ENCODE data around the gene HCLS1.
"Not testable (repeated sequence)": the region's sequence is repeated elsewhere in the genome, so short reads cannot be mapped to it uniquely, and the experiment has no call there.

The HCLS1 gene, protein sequence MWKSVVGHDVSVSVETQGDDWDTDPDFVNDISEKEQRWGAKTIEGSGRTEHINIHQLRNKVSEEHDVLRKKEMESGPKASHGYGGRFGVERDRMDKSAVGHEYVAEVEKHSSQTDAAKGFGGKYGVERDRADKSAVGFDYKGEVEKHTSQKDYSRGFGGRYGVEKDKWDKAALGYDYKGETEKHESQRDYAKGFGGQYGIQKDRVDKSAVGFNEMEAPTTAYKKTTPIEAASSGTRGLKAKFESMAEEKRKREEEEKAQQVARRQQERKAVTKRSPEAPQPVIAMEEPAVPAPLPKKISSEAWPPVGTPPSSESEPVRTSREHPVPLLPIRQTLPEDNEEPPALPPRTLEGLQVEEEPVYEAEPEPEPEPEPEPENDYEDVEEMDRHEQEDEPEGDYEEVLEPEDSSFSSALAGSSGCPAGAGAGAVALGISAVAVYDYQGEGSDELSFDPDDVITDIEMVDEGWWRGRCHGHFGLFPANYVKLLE

DNA sequence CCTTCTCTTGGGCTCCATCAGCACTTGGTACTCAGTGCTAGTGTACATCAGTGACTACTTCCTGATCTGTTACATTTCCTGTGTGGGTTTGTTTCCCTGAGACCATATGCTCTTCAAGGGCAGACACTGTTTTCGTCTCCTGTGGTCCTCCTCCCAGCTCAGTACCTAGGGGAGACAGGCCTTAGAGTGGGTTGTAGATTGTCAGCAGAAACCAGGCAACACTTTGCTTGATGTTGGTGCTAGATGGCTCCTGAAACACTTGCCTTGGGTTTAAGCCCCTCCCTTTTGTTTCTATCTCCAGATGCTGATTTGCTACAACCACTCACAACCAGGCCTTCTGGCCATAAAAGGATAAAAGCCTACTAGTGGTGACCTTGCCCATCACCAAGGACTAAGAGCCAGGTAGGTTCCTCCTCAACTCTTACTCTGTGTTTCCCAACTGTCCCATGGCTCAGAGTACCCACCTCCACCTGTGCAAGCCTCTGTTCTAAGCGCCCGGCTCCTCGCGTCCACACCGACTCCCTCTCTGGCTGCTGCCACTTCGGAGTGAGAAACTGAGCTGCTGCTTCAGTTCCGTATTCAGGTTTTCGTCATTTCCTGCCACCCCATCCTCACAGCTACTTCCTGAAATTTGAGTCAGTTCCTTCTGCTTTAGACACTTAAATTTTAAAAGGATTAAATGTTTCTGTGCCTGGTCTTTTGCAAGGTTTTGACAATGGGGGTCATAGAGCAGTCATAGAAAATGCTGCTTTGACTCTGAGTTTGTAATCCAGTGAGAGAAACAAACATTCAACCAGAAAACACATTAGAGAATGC, at the start of gene HCLS1:
Gene HCLS1, minus strand, starts transcription at position 548 of the 816 bp plus-strand sequence. CDS start 2,556 bp downstream, outside the sequence.
- DNase-seq: peak; percentile 75

DNA sequence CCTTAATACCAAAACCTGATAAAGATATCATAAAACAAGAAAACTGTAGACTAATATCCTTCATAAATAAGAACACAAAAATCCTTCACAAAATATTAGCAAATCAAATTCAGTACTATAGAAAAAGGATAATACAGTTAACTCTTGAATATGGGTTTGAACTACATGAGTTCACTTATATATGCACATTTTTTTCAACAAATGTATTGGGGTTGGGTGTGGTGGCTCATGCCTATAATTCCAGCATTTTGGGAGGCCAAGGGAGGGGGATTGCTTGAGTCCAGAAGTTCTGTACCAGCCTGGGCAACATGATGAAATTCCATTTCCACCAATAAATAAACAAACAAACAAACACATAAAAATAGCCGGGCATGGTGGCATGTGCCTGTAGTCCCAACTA, 49.6 kb upstream of the HCLS1 start:
- no peak for DNase-seq

DNA sequence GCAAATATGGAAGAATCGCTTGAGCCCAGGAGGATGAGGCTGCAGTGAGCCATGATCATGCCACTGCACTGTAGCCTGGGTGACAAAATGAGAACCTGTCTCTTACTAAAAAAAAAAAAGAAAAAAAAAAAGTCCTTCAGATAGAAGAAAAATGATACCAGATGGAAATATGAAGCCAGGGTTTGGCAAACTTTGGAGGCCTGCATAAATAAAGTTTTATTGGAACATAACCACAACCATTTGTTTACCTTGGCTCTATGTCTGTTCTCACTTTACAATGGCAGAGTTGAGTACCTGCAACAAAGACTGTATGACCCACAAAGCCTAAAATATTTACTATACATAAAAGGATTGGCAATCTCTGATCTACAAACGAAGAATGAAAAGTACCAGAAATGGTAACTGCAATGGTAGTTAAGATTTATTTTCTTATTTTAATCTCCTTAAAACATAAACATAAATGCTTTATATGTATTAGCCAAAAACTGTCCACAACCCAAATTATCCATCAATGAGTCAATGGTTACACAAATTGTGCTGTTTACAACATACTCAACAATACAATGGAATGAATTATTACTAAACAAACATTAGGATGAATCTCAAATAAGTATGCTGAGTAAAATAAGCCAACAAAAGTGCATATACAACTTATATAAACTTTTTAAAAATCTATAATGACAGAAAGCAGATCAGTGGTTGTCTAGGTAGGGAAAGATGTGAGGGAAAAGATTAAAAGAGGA, 47.0 kb upstream of the HCLS1 start:
- no peak for DNase-seq

DNA sequence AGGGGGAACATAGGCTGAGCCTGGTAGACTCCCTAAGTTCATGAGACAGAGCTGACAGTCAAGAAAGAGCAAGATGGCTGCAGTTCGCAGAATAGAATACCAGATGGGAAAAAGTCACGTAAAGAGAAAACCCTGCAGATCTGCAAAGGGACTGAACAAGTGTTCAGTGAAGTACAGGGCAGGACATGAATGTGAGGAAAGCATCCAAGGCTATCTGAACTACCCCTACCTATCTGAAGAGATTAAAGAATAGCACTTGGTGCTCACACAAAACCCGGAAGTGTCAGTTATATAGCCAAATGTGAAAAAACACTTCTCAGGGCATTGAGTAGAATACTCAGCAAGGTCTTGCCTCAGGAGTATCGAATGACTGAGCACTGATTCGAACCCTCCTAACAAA, 44.8 kb upstream of the HCLS1 start:
- DNase-seq: no peak

DNA sequence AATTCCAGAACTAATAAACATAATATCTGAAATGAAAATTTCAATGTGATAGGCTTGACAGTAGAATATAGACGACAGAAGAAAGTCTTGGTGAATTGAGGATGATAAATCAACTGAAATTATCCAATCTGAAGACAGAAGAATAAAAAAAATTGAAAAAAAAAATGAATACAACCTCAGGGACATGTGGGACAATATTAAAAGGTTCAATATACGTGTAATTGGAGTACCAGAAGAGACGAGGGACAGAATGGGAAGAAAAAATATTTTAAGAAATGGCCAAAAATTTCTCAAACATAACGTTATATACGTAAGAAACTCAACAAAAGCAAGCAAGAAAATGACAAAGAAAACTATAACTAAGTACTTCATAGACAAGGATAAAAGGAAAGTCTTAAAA, 43.3 kb upstream of the HCLS1 start:
- no peak for DNase-seq

DNA sequence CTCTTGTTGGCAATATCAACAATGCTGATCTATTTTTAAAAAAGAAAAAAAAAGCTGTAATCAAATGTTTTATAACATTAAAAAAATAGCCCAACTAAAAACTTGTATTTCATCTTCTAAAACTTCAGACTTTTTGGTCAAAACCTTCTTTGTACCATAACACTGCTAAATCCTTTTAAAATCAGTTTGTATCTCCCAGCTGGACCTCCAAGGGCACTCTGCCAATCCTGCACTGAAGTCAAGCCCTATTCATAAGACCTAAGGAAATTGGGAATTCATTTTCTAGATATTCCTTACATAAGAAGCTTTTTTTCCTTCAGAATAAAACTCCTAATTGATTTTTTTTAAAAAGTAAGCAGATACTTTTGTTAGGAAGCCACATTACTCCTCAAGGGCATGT, 38.2 kb upstream of the HCLS1 start:
- DNase-seq: no peak

DNA sequence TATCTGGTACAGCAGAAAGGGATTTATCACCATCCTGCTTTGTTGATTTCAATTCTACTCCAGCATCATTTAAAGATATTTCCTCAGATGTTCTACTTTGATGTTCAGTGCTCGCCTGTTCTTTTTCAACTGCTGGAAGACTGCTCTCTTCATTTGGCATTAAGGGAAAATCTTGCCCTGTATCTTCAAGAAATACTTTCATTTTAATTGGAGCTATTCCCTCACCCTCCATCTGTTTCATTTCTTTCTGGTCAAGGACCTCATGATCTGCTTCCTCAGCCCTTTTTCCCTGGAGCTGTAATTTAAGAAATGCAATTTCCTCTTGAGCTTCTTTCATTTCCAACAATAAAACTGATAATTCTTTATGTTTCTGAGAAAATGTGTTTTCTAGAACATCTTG, 37.8 kb upstream of the HCLS1 start:
- DNase-seq: no peak

DNA sequence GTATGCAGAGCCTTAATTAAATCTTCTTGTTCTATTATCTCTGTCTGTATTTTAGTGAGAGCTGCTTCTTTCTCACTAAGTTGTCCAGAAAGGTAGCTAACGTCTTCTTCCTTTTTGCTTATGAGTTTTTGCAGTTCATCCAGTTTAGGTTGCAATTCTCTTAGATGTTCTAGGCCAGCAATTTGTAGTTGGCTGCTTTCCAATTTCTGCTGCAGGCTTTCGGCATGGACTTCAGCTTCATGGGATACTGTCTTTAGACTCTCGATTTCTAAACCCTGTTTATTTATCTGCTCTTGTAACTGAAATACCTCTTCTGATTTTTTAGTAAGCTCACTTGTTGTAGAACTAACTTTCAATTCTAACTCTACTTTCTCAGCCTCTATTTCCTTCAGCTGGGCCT, 35.5 kb upstream of the HCLS1 start:
- no peak for DNase-seq

DNA sequence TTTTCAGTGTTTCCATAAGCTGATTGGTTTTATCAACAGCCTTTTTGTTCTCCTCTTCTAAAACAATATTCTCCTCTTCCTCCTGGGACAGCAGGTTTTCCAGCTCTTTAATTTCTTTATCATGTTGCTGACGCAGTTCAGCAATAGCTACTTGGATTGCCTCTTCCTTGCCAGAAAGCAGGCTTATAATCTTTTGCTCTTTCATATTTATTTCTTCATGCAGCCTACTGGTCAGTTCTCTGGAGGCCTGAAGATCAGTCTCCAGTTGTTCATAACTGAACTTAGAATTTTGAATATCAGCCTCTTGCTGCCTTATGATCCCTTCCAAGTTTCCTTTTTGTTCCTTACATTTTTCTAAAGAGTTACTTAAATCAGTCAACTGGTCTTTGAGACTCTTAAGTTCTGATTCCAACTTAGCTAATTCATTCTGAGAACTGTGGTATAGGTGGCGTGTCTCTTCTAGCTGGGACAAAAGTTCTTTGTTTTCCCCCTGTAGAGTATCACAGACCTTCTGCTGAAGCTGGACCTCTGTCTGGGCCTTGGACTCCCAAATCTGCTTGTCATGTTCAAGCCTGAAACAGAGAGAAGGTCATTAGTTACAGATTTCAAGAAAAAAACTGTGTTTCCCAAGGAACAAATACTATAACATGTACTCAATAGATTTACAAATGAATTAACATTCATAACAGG, 31.5 kb upstream of the HCLS1 start:
- DNase-seq: no peak

DNA sequence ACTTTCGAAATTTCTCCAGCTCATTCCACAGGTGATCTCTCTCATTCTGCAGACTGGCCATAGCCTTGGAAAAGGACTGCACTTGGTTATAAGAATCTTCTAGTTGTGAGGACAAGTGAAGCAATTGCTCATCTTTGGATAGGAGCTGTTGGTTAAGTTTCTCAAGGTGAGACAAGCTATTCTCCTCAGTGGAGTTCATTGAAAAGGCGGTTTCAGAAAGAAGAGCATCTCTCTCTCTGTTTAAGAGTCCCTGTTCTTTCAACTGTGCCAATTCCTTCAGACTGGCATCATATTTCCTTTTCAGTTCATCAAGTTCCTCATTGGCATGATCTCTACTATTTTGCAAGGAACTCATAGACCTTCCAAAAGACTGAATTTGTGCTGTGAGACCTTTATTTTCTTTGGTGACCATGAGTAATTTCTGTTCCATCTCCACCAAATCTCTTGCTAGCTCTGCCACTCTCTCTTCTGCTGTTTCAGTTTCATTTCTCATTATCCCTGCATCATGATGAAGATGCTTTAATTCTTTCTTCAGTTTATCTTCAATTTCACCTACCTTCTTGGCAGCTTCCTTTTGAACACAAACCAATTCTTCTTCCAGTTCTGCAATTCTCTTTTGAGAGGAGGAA, 30.2 kb upstream of the HCLS1 start:
- no peak for DNase-seq

DNA sequence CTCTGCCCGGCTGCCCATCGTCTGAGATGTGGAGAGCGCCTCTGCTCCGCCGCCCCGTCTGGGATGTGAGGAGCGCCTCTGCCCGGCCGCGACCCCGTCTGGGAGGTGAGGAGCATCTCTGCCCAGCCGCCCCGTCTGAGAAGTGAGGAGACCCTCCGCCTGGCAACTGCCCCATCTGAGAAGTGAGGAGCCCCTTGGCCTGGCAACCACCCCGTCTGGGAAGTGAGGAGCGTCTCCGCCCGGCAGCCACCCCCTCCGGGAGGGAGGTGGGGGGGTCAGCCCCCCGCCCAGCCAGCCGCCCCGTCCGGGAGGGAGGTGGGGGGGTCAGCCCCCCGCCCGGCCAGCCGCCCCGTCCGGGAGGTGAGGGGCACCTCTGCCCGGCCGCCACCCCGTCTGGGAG, 28.0 kb upstream of the HCLS1 start:
- not testable (repeated sequence) for DNase-seq

DNA sequence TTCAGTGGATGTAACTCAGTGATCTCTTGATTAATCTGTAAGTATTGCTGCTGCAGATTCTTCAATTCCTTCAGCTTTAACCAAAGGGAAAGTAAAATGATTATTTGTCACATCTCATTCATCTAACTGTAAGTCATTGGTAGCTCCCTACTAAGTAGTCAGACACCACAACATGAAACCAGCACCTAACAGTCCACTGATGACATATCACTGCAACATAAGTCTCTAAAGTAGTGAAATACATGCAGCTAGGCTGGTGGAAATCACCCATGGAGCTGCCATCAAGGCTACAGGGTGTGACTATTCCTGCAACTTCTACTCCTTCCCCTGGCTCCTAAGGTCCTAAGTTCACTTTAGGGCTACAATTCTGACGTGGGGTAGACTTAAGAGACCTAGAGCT, 21.1 kb upstream of the HCLS1 start:
- no peak for DNase-seq

DNA sequence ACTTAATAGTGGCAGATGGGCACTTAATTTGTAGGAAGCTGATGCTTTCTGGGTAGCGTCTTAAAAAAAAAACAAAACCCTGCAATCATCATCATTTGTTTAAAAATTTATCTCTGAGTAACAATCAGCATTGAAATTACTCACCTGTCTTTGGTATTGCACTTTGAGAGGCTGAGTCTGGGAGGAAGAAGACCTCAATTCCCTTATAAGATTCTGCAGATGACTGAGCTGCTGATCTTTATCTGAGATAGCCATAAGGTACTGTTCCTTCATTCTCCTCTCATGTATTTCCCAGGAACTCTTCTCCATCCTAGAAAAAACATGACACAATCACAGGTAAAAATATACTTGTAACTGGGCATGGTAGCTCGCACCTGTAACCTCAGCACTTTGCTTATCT, 16.4 kb upstream of the HCLS1 start:
- DNase-seq: no peak

DNA sequence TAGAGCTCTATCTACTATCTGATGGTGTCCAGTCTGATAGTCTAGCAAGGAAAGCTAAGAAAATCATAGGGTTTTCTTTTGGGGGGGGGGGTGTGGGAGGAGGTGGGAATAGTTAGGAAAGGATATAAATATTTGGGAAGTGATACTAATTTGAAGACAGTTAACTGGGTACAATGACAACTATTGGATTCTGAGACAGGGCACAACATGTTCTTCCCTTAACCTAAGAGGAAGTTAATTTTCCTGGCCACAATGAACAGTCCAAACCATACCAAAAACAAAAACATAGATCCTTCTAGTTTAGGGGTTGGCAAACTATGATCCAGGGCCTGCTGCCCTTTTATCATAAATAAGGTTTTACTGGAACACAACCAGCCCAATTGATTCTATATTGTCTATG, 10.0 kb upstream of the HCLS1 start:
- no peak for DNase-seq

DNA sequence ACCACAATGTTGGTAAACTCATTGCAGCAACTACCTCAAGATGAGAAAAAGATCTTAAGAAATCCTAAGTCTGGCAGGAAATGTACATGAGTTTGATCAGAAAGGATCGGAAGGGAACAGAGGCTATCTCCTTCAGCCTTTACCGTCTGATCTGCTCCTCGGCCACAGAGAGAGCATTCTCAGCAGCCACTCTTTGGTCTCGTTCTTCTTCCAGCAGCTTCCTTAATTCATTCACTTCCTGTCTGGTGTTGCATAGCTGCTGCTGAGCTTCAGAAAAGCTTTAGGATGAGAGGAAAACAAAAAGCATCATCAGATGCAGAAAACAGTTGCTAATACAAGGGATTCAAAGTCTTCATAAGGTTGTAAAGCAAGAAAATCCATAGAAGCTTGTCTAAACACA, 6.6 kb upstream of the HCLS1 start:
- no peak for DNase-seq

DNA sequence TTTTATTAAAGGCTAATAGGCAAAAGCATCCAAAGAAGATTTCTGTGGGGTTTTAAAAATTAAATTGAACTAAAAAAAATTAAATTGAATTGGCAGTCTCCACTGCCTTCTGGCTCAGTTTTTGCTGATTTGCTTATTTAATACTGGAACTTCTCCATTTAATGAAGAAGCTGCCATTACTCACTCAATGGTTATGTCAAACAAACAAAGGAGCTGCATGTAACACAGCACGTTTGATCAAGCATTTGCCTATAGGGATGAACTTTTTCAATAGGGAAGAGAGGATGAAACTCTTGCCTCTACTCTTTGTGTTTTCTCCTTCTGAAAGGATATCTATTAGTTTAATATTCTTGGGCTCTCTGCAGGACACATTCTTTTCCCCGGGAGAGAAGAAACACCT, 4.8 kb upstream of the HCLS1 start:
- no peak for DNase-seq

DNA sequence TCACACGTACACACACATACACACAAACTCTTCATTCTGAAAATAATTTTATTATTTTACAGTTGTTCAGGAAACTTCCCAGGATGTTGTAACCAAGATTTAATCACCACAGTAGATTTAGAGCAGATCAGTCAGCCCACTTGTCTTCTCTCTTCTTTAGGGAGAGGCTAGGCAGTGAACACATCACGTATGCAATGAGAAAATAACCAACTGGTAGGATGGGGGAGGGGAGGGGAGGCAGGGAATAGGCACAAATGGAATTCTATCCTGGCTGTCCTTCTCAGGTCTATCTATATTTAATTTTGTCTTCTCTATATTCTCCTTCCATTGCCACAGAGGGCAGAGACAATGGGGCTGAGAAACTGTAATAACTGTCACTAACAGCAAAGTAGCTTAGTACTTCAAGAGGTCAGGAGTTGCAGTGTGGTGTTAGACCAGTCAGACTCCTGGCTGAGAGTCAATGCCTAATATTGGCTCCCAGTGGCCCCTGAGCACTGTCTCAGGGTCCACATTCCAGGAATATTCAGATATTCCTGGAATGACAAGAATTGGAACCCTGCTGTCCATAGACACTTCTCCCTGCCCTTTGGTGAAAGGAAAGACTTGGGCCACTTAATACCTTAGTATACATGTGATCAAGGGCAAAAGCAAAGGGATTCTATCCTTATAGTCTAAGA, 2.6 kb upstream of the HCLS1 start:
- no peak for DNase-seq

DNA sequence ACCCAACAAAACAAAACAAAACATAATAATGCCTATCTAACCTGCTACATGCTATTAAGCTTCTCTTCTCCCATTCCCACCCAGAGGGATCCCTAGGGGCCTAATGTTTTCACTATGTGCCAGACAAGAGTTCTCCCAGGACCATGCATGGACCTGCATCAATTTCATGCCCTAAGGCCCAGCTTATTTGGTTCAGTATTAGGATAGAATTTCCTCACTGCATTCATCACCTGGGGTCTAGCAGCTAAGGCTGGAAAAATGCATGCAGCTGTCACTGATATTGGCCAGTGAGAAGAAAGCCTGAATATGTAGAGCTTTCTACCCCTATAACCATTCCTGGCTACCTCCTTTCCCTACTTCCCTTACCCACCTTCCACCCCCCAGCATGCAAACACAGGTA, 2.0 kb upstream of the HCLS1 start:
- DNase-seq: no peak

DNA sequence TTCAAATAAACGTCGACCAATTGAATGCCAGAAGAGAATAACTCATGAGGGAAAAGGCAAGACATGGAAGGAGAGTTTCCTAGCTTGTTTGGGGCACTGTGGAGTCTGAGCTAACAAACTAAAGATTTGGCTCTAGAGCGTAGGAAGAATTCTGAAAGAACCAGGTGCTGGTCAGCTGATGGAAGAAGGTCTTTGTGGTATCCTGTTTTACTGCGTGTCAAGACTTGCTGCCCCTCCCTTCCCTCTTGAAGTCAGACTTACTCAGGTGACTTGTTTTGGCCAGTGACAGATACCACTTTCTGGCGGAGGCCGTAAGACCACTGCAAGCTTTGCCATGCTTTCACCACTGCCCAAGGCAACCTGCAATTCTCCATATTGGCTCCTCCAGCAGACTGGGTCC, 673 bp upstream of the HCLS1 start:
- no peak for DNase-seq

DNA sequence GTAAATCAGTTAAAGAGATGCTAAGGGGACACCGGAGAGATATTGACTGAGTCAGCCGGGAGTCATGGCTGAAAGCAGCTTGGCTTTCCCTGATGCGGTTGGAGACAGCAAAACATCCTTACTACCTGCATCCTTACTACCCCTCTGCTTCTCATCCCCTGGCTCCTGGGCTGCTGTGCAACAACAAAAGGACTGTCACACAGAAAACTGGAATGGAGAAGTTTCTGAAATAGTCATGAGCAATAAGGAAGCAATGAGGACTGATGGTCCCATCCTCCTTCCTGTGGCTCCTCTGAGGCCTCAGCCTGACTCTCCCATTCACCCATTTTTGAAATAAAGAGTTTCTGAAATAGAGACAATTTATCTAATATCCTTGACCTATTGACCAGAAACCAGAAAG, 1.1 kb downstream of the HCLS1 start:
- DNase-seq: no peak

DNA sequence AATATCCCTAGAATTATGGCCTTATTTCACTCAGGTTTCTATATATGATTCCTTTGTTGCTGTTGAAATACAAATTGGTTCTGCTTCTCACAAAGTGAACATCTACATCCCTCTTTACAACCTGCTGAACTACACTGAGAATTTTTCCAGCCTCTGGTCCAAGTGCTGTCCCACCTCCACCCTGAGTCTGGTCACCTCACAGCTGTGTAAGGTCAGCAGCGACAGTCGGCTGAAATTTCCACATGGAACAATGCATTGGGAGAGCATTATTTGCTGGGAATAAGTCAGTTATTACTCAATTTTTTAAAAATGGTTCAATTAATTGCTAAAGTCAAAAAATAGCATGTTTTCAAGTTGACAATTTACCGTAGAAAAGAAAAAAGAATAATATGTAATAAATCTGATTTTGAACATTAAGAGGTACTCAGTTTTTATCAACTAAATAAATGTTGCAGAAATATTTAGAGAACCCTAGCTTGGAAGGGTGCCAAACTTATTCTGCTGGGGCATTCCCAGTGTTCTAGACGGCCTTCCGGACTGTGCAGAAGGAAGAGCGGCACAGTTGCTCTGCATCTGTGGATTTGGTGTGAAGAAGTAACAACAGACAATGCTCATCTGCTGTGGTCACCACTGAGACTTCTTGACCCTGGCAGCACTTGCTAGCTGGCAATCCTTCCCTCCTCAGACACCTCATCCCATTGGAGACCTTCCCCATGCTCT, 1.8 kb downstream of the HCLS1 start:
- DNase-seq: no peak

All from KG1 (cell line).